Measurements from ENCODE around the gene CELF5. TPM values are rescaled to one million over a fixed set of nuclear protein-coding genes. Genes with fewer than 3 reads are reported as not detected.

CELF5 gene
- total RNA-seq, 2 experiments from 2014 or later: 0.14 TPM; not detected in 1

GRCh38 chr19:3345850-3346460 lies 121.5 kb downstream of the CELF5 start:
- POLR2A ChIA-PET: interaction anchor here (0.7 kb wide), 1 partner anchor 16 kb away, joined by 3 read pairs; no protein-coding TSS in a partner anchor
- no peaks in the 10 kb centered on the region for H3K27me3 Mint-ChIP-seq
- ATAC-seq (ENCODE audit: low read depth) (no peak), DNase-seq (no peak)
- no peaks in the 10 kb centered on the region for H3K9me3 Mint-ChIP-seq
- H3K27ac Mint-ChIP-seq: no peak overlapping the region
- H3K36me3 Mint-ChIP-seq: no peaks in the 10 kb centered on the region
- H3K4me1 Mint-ChIP-seq: no peaks in the 10 kb centered on the region
- H3K4me3 Mint-ChIP-seq: no peak overlapping the region

Other genes starting within 250 kb of the CELF5 start
- 1 to 10 TPM; 4.4 to 5.4 TPM for gene TLE6, start 247.1 kb upstream of the CELF5 start, total RNA-seq
- 1 to 10 TPM; 3.9 to 5.0 TPM for gene TLE2, start 195.4 kb upstream of the CELF5 start, total RNA-seq
- gene TLE5, start 162.2 kb upstream of the CELF5 start, total RNA-seq: 100 to 1,000 TPM; 697 to 718 TPM
- under 1 TPM; 0.44 to 0.71 TPM for gene GNA11, start 130.3 kb upstream of the CELF5 start, total RNA-seq
- gene GNA15, start 88.6 kb upstream of the CELF5 start, total RNA-seq: 10 to 100 TPM; 17.9 to 19.5 TPM
- gene S1PR4, start 45.9 kb upstream of the CELF5 start, total RNA-seq: 100 to 1,000 TPM; 133 to 134 TPM
- gene NCLN, start 38.7 kb upstream of the CELF5 start, total RNA-seq: 10 to 100 TPM; 51.1 to 53.8 TPM
- gene NFIC, start 141.9 kb downstream of the CELF5 start, total RNA-seq: 10 to 100 TPM; 18.0 to 19.3 TPM

All from activated naive CD8-positive, alpha-beta T cell treated with anti-CD3 and anti-CD28 coated beads, Interleukin-2, amount 10 ng/mL, durations not matched to agents 7 days and 5 days (primary cell).